CD1c-positive myeloid dendritic cell (primary cell): ENCODE data around the gene TIMM50.
"Not testable (repeated sequence)": the region's sequence is repeated elsewhere in the genome, so short reads cannot be mapped to it uniquely, and the experiment has no call there.

Source experiments
- DNase-seq: peaks from one replicate; pipeline ENCODE4 v3.0.0-alpha.2; 2016; ENCODE audit errors: extremely low spot score

TIMM50 gene

DNA sequence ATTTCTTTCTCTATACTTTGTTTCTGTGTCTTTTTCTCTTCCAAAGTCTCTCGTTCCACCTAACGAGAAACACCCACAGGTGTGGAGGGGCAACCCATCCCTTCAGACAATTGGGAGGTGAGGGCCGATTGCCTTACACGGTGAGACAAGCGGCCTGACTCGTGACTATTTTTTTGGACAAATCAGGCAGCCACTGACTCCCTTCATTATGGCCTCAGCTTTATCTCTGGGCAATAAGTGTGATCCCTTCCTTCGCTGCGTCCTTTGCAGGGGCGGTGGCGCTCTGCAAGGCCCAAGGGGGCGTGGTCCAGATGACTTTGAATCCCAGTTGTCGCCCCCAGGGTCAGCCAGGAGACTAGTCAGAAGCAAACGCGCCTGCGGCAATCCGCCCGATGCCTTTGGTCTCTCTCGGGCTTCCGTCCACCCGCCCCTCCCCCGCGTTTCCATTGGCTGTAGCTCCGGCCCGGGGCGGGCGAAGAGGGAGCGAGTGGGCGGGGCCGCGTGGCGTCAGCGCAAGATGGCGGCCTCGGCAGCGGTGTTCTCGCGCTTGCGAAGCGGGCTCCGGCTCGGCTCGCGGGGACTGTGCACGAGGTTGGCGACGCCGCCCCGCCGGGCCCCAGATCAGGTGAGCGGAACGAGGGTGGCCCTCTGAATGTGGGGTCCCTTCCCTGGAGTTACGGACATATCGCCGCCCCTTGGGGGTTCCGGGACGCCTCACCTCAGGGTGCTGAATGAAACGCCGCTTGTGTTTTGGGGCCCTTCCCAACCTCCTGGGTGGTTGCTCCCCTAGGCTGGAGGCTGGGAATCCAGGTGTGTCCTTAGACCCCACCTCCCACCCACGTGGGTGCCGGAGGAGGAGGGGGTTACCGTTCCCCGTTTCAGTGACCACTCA, at the start of gene TIMM50:
Gene TIMM50 (plus strand): TSS at position 502 of the 892 bp plus-strand sequence. CDS start 16 bp downstream, at position 518.
- DNase-seq: peak; percentile 98

DNA sequence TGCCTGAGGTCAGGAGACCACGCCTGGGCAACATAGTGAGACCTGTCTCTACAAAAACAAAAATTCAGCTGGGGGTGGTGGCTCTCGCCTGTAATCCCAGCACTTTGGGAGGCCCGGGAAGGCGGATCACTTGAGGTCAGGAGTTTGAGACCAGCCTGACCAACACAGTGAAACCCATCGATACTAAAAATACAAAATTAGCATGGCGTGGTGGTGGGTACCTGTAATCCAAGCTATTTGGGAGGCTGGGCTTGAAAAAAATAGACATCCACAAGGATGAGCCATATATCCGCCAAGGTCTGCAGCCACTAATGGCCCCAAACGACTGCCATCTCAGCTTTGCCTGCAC, 48.0 kb upstream of the TIMM50 start:
- no peak for DNase-seq

DNA sequence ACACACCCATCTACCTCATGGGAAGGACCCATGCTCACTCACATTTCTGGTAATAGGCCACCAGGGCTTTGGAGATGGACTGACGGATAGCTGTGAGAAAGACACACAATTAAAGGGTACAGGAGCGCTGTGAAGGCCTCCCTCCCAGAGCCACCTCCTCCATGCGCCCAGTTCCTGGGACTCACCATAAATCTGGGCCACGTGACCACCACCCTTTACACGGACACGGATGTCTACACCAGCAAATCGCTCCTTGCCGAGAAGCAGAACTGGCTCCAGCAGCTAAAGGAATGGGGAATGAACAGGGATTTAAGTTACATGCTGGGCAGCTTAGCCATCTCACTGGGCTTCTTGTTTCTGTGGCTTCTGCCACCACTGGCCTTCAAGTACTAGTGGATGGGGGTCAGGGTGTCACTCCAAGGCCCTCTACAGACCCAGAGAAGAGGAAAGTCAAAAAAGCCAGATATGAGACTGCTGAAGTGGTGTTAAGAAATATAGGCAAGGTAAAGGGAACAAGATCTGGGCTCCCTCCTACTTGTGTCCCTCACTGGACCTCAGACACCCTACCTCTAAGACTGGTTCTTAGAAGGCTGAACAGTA, 47.1 kb upstream of the TIMM50 start:
- no peak for DNase-seq

DNA sequence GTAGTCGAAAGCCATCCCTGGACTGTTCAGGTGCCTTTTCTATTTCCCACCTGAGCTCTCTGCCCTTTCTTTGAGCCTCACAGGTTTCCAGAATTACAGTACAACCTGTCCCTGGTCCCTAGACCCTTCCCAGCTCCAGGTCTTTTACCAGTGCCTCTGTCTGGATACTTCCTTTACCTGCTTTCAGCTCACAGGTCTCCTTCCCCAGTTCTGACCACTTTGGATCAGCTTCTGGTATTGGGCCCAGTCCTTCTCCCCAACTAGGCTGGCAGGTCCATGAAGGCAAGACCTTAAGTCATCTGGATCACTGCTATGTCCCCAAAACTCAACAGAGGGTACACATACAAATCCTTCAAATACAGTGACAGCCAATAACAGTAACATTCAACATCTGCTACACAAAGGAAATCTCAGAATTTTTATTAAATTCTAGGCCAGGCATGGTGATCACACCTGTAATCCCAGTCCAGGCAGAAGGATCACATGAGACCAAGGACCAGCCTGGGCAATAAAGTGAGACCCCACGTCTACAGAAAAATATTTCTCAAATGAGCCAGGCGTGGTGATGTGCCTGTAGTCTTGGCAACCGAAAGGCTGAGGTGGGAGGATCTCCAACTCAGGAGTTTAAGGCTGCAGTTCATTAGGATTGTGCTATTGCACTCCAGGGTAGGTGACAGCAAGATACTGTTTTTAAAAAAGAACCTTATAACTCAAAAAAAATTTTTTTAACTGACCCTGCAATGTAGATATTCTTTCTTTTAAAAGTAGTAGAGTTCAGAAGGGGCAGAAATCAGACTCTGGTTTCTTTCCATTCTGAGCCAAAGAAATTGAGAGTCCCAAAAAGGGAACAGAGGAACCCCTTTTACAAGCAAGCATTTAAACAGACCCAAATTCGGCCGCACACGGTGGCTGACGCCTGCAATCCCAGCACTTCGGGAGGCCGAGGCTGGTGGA, 46.2 kb upstream of the TIMM50 start:
- DNase-seq: no peak

DNA sequence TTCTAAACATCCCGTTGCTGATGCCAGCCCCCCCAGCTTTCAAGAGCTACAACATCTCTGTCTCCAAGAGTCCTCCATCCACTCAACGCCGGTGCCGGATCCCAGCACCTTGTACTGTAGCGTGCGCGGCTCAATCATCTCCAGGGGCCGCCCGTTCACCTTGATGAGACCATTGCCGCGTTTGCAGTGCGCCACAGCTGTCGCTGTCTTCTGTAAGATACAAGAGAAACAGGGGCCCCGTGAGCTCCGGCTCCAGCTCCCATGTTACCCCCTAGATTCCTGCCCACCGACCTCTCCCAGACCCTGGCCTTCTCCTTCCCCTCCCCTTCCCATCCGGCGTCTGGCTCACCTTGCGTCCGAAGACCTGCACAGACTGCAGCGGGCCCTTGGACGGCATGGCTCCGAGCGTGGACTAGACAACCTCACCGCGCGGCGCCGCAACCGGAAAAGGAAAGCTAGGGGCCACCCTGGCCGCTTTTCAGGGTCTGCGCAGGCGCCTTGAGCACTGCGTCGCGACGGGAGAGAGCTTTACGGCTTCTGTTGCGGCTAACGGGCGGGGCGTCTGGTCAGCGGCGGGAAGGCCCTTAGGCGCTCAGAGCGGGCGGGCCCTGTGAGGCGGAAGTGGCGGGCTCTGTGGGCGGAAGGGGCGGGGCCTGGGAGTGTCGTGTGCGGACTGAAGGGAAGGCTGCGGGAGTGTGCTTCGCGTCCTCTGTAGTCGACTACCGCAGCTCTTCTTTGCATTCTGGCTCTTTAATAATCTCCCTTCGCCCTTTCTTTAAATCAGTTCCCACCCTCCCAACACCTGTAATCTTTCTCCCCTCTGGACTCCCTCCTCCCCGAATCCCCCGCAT, 44.9 kb upstream of the TIMM50 start, which contains the start of gene RPS16:
Gene RPS16 (minus strand): TSS at position 451 of the 851 bp plus-strand sequence. CDS start 54 bp downstream, at position 397.
- peak; percentile 100 for DNase-seq

DNA sequence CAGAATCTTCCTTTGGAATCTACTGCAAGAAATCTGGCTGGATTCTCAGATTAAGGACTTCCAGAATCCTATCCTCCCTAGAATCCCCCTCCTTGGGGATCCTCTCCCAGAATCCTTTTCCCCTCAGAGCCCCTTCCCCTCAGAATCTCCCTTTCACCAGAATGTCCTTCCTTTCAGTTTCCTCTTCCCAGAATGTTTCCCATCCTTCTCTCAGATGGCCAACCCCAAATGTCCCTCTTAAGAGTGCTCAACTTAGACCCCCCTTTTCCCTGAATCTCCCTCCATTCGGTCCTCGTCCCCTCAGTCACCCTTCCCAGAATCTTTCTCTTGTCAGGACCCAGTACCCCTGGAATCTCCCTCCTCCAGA, 44.3 kb upstream of the TIMM50 start:
- no peak for DNase-seq

DNA sequence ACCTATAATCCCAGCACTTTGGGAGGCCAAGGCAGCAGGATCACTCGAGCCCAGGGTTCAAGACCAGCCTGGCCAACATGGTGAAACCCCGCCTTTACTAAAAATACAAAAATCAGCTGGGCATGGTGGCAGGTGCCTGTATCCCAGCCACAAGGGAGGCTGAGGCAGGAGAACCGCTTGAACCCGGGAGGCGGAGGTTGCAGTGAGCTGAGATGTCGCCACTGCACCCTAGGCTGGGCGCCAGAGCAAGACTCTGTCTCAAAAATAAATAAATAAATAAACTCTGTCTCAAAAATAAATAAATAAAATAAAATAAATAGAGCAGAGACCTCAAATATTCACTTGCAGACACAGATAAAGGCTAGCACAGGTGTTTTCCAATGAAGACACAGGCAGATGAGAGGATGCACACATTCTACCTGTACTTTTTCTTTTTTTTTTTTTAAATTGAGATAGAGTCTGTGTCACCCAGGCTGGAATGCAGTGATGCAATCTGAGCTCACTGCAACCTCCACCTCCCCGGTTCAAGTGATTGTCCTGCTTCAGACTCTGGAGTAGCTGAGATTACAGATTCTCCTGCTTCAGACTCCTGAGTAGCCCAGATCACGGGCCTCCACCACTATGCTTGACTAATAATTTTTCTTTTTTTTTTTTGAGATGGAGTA, 42.2 kb upstream of the TIMM50 start:
- no peak for DNase-seq

DNA sequence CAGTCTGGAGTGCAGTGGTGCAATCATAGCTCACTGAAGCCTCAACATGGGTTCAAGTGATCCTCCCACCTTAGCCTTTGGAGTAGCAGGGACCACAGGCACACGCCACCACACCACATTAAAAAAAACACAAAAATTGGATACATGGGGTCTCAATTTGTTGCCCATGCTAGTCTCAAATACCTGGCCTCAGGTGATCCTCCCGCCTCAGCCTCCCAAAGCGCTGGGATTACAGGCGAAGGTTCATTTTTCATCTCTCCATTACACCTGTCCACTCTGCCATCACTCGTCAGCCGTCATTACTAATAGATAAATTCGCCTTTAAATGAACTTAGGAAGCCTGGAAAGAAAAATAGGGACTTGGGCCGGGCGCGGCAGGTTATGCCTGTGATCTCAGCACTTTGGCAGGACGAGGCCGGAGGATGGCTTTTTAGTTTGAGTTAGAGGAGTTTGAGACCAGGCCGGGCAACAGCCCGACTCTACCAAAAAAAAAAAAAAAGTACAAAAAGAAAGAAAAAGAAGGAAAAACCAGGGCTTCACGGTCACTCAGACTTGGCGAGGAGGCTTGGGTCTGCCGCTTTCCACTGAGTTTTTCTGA, 35.9 kb upstream of the TIMM50 start:
- no peak for DNase-seq

DNA sequence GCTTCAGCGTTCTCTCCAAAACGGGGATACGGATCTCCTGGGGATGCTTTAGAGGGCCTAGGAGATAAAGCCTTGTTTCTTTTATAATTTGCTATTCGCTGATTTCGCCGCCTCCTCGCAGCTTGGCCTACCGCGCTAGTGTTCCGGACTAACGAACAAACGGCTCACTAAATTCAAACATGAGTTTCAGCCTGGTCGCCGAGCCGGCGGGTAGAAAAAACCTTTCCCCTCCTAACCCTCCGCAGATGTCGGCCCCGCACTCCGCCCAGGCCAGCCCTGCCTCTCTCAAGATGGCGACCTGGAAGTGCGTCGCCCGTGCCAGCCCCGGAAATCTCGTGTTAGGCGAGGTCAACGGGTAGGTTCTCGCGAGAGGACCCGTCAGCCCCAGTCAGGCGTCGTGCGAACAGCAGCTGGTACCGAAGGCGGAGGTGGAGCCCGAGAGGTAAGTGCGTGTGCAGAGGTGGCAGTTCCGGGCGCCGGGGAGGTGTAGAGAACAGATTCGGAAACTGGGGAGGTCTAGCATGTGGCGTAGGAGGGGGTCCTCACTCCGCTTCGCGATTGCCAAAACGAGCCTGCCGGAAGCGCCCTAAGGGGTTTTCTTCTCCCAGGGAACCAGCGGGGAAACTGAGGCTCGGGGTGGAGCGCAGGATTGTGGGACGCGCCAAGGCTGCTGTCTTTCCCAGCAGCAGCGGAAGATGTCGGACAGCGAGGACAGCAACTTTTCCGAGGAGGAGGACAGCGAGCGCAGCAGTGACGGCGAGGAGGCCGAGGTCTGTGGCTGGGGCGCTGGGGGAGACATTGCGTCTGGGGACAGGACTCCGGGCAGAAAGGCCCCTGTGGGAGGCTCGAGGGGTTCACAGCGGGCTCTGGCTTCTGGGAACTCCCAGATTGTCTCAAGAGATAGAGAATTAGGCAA, 35.2 kb upstream of the TIMM50 start, which contains the start of gene SUPT5H:
Gene SUPT5H (plus strand): TSS at position 387 of the 916 bp plus-strand sequence. CDS start 309 bp downstream, at position 696.
- peak; percentile 99 for DNase-seq

DNA sequence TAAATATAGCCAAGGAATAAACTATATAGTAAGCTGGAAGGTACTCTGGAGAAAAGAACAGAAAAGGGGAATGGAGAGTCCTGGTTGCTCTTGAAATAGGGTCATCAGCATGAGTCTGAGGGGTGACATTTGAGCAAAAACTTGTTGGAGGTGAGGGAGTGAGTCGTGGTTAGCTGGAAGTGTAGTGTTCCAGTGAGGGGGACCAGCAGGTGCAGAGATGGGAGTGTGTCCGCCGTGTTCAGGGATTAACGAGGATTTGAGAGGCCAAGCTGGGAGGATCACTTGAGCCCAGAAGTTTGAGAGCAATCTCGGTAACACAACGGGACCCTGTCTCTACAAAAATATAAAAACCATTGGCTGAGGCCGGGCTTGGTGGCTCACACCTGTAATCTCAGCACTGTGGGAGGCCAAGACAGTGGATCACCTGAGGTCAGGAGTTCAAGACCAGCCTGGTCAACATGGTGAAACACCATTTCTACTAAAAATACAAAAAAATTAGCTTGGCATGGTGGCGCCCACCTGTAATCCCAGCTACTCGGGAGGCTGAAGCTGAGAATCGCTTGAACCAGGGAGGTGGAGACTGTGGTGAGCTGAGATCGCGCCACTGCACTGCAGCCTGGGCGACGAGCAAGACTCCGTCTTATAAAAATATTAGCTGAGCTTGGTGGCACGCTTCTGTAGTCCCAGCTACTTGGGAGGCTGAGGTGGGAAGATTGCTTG, 34.1 kb upstream of the TIMM50 start:
- DNase-seq: no peak

DNA sequence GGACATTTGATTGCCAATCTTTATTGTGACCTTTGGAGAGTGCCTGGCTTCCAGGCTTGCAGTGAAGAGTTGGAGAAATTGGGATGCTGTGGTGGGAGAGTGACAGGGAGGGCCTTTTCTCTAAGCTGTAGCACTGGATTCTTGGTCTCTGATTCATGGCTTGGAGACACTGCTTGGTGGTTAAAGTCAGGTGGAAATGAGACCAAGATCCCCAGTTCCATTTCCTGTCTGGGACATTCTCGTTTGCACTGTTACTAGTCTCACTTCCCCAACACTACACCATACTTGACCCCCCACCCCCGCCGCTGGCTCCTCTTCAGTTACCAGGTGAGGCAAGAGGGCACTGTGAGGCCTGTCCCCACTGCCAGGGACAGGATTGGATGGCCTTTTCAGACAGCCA, 32.4 kb upstream of the TIMM50 start:
- peak; percentile 53 for DNase-seq

DNA sequence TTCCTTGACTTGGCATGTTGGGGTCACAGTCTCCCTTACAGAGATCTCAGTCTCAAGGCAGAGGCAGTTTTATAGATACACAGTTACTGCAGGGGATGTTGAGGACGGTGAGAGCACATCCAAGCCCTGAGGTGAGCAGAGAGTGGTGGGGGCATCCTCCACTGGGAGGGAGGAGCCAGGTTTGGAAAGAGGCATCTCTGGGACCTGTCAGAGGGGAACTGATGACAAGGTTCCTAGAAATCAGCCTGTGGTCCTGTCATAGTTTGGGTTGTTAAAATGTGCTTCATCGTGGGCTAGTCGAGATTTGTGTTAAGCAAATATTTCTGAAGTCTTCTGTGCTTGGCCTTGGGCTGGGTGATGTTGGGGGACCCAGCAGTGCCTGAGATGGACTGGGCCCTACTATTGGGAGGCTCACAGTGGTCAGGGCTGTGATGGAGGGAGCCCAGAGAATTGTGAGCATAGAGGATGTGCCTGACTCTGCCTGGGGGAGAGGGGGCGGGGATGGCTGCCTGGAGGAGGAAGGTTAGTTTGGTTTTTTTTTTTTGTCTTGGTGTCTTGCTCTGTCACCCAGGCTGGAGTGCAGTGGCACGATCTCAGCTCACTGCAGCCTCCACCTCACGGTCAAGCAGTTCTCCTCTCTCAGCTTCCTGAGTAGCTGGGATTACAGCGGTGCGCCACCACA, 31.4 kb upstream of the TIMM50 start:
- no peak for DNase-seq

DNA sequence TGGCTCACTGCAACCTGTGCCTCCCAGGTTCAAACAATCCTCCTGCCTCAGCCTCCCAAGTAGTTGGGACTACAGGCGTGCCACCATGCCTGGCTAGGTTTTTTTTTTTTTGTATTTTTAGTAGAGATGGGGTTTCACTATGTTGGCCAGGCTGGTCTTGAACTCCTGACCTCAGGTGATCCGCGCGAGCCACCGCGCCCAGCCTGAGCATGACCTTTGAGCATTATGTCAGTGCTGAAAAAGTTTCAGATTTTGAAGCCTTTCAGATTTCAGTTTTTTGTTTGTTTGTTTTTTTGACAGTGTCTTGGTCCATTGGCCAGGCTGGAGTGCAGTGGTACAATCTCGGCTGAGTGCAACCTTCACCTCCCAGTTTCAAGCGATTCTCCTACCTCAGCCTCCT, 29.4 kb upstream of the TIMM50 start:
- DNase-seq: not testable (repeated sequence)

DNA sequence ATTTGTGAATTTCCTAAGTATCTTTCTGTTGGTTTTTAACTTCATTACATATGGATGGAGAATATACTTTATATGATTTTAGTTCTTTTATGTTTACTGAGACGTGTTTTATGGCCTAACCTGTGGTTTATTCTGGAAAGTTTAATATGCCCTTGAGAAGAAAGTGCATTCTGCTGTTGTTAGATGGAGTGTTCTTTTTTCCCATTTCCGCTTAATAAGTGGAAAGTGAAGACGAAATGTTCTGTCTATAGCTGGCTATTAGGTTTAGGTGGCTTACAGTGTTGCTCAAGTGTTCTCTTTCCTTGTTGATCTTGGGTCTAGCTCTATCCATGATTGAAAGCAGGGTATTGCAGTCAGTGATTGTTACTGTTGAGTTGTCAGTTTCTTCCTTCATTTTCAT, 17.2 kb upstream of the TIMM50 start:
- no peak for DNase-seq

DNA sequence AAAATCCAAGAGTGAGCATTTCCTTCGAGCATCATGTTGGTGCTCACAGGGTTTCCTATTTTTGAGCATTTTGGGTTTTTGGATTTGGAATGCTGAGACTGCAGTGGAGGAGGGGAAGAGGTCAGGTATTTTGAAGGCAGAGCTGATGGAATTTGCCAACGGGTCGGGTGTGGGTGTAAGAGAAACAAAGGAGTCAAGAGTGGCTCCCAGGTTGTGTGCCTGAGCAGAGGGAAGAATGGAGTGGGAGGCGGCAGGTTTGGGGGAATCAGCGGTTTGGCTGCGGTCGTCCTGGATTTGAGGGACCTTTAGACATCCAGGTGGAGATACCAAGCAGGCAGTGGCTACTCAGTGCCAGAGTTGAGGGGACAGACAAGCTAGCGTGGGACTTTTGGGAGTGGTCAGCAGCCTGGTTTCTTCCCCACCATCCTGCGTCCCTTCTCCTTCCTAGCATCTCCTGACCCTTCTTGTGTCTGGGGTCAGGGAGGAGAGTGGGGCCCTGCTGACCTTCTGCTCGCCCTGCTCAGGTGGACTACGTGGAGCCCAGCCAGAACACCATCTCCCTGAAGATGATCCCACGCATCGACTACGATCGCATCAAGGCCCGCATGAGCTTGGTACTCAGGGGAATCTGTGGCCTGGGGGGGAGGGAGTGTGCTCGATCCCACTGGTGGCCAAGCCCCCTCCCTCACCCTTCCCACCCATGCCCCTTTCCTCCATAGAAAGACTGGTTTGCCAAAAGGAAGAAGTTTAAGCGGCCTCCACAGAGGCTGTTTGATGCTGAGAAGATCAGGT, 14.5 kb upstream of the TIMM50 start:
- DNase-seq: no peak

DNA sequence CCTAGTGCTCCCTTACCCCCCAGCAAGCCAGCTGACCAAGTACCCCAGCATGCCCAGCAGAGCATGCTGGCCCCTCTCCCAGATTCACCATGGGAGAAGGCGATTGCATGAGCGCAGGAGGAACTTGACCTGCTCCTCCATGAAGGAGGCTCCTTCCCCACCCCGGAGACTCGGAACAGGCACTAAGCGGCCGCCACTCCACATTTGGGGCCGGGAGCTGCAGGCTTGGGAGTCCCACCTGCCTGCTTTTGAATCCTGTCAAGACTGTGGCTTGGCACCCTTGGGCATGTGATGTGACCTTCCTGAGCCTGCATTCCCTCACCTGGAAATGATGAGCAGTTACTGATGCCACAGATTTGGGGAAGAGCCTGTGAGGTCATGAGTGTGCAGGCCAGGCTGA, 12.7 kb upstream of the TIMM50 start:
- DNase-seq: no peak

DNA sequence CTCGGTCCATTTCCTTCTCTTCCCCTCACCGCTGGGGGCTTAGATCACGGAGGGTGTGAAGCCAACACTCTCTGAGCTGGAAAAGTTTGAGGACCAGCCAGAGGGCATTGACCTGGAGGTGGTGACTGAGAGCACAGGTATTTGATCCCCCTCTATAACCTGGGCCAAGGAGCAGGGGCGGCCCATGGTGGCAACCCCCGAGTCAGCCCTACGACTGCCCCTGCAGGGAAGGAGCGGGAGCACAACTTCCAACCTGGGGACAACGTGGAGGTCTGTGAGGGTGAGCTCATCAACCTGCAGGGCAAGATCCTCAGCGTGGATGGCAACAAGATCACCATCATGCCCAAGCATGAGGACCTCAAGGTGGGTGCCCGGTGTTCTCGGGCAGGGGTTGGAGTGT, 11.6 kb upstream of the TIMM50 start:
- no peak for DNase-seq
